Activated CD8-positive, alpha-beta memory T cell treated with anti-CD3 and anti-CD28 coated beads for 36 hours (primary cell): ENCODE measurements around the gene RBBP8NL. TPM values are rescaled to one million over a fixed set of nuclear protein-coding genes. Genes with fewer than 3 reads are reported as not detected.

Source experiments
- CTCF ChIA-PET: fragments of 350-600 bp; sonication (Branson Sonifier 250); formaldehyde crosslinking; loops from one replicate; lab custom pipeline; 2021; ENCODE audit warnings: antibody characterized with exemption; lab: Charles Lee
- POLR2A ChIA-PET: fragments of 350-600 bp; sonication (Branson Sonifier 250); formaldehyde crosslinking; loops from one replicate; lab custom pipeline; 2021; ENCODE audit warnings: antibody characterized with exemption; lab: Charles Lee
- total RNA-seq, 2 experiments: library from RNA; stranded (reverse); gene quantifications; one replicate each; pipeline ENCODE4 v1.2.3, GENCODE V29; 2021

The RBBP8NL gene, protein sequence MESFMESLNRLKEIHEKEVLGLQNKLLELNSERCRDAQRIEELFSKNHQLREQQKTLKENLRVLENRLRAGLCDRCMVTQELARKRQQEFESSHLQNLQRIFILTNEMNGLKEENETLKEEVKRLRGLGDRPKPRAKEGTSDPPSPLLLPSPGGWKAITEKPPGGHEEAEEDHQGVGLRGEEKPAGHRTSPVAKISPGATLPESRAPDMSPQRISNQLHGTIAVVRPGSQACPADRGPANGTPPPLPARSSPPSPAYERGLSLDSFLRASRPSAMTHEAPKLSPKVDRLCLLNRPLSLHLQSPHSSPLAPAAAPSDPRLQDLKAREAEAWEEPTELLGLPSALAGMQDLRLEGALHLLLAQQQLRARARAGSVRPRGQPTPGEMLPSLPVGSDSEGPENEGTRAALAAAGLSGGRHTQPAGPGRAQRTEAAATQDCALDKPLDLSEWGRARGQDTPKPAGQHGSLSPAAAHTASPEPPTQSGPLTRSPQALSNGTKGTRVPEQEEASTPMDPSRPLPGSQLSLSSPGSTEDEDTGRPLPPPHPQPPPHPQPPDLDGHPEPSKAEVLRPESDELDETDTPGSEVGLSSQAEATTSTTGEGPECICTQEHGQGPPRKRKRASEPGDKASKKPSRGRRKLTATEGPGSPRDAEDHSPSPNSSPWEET
- total RNA-seq, result not detected

GRCh38 chr20:62427172-62428001 lies at the start of gene RBBP8NL:
TSS of gene RBBP8NL (minus strand) at chr20:62427539. CDS start at chr20:62419647, 7,892 bp downstream.
- ChIA-PET CTCF (no interaction called here), POLR2A (no interaction called here)

DNA sequence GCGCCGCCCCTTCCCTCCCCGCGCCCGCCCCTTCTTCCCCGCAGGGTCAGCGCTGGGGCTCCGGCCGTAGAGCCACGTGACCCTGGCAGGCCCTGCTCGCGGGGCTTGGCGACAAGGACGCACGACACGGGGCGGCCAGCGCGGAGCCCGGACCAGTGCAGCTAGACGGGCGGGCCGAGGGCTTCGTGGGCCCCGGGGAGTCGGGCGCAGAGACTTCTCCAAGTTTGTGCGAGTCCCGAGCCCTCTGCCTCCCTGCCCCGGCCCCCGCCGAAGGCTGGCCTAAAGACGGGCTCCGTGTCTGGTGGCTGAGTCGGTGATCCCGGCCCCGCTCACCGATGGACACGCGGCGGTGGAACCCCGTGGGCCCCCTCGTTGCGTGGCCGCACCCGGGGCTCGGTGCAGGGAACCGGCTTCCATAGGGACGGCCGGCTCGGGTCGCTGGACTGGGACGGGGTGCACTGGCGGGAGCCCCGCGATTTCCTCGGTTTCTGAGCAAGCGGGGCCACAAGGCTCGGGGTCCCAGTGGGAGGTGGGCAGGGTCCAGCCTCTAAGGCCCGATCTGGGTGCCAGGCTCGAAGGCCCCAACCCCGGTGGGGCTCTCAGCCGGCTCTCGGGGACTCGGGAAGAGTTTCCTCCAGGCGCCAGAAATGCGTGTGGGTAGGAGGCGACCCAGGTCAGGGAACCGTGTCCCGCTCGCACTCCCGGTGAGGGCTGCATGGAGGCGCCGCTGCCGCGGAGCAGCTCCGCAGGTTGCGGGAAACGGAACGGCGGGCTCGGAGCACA lies 48.9 kb upstream of the RBBP8NL start:
- POLR2A ChIA-PET, result interaction anchor here (0.7 kb wide), 1 partner anchor 173 kb away, joined by 3 read pairs; no protein-coding TSS in a partner anchor
- CTCF ChIA-PET, result no interaction called here

DNA sequence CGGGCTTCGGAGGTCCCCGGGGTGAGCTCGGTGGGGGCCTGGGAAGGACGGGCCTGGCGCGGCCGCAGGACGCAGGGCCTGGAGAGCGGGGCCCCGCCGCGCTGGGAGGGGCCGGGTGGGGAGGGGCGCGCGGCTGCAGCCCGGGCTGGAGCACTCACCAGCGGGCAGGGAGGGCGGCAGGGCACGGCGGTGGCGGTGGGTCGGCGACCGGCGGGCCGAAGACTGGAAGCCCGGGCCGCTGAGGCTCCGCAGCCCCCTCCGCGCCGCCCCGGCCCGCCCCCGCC lies 48.4 kb upstream of the RBBP8NL start, which contains the start of gene GATA5:
GATA5 (minus strand) TSS at position 224 of the 284 bp plus-strand sequence. CDS start 474 bp downstream, outside the sequence.
- POLR2A ChIA-PET, result no interaction called here
- CTCF ChIA-PET, result interaction anchor here (1.5 kb wide), 1 partner anchor 129 kb away, joined by 3 read pairs; no protein-coding TSS in a partner anchor

DNA sequence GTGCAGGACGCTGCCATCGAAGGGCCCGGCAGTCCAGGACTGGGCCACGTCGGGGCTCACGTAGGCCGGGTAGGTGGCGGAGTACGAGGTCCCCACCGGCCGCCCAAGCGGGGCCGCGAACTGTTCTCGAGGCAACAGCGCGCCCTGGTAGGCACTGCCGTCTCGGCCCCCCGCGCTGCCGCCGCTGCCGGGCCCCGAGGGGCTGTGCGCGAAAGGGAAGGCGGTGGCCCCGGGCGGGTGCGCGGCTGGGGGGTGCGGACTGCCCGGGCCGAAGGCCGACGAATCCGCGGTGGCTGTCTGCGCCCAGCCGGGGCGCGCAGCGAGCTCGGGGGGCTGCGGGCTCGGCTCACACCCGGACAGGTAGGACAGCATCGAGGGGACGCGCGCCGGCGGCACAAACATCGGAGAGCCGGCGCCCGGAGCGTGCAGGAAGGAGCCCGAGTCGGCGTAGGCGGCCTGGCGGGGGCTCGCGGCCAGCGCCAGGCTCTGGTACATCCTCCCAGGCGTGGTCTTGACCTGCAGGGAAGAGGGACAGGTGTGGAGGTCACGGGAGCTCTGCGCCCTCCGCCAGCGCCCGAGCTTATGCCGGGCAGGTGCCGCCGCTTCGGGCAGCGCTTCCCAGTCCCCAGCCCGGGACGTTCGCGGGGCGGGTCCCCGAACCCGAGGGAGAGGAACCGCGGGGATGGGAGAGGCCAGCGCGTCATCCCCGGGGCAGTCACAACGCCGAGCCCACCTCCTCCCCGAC lies 47.9 kb upstream of the RBBP8NL start:
- POLR2A ChIA-PET, result no interaction called here

GRCh38 chr20:62474604-62475026 lies 47.3 kb upstream of the RBBP8NL start:
- POLR2A ChIA-PET, result no interaction called here
- CTCF ChIA-PET, result interaction anchor here (1.5 kb wide), 1 partner anchor 130 kb away, joined by 3 read pairs; no protein-coding TSS in a partner anchor

More for the DNA sequence above, 47.9 kb upstream of the RBBP8NL start:
- CTCF ChIA-PET, result interaction anchor here (1.5 kb wide), 1 partner anchor 130 kb away, joined by 3 read pairs; no protein-coding TSS in a partner anchor

DNA sequence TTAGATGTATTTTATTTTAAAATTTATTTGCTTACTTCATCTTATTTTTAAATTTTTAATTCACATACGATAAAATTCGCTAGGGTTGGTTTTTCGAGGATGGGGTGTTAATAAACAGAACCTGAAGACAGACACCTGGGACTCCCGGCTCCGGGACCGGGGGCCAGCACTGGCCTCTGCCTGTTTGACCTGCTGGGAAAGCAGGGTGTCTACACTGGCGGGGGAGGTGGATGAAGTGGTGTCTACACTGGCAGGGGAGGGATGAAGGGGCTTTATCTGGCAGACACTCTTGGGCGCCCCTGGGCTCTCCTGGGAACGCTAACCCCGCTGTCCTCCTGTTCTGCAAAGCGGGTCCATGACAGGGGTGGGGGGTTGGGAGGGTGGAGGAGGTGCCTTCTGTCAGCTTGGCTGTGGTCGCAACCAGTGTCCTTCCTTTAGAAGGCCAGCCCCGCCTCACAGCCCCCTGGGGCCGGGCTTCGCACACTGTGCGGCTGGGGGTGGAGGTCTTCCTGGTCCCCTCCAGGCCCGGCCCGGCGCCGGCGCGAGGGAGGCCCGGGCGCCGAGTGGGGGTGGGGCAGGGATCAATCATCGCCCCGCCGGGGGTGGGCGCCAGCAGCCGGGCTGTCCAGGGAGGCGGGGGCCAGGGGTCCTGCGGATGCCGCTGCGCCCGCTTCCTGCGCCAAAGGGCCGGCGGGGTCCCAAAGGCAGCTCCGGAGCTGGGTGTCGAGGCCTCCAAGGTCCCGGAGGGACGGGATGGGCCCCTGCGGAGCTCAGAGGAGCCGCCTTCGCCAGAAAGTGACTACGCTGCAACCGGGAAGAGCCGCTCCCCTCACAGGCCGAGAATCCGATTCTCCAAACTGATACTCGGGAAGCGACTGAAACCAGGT lies 46.6 kb upstream of the RBBP8NL start:
- POLR2A ChIA-PET, result no interaction called here
- CTCF ChIA-PET, result interaction anchor here (1.5 kb wide), 1 partner anchor 131 kb away, joined by 3 read pairs; no protein-coding TSS in a partner anchor

DNA sequence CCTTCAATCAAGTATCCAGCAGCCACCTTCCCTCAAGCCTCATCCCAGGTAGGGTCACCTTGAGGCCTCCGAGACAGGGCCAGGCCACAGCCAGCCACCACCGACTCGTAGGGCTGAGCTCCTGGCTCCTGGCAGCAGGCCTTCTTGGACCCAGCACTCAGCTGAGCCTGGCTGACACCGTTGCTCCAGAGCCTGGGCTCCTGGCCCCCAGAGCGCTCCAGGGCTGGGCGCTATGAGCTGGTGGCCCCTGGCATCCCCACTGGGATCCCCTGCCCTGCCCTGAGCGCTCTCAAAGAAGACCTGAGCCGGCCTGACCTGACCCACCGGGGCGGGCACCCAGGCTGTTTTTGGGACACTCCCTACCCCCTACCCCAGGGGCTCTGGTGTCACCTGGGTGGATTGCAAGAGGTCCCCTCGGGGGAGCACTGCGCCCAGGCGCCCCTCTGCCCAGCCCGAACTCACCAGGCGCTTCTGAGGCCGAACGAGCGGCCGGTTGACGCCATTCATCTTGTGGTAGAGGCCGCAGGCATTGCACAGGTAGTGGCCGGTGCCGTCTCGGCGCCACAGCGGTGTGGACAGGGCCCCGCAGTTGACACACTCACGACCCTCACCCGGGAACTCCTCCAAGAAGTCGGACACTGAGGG lies 45.7 kb upstream of the RBBP8NL start:
- POLR2A ChIA-PET, result no interaction called here
- CTCF ChIA-PET, result no interaction called here

GRCh38 chr20:62472138-62472940 lies 45.0 kb upstream of the RBBP8NL start:
- ChIA-PET POLR2A (no interaction called here), CTCF (no interaction called here)

DNA sequence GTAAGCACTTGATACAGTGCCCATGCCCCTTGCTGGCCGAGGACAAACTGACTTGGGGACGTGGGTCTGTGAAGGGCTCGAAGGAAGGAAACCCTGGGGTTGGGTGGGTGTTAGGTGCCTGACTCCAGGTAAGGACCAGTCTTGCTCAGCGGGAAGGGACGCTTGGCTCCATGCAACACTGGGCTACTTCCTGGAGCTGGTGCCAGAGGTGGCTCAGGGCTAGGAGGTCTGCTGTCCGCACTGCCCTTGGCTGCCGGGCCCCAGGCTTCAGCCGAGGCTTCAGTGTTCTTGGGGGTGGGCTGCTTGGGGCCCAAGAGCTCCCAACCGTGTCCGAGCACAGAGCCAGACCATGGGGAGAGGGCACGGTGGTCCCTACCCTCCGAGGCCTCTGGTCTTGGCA lies 43.1 kb upstream of the RBBP8NL start:
- ChIA-PET CTCF (interaction anchor here (0.6 kb wide), 1 partner anchor 730 kb away, joined by 3 read pairs; no protein-coding TSS in a partner anchor), POLR2A (no interaction called here)

GRCh38 chr20:62470001-62470400 lies 42.7 kb upstream of the RBBP8NL start:
- ChIA-PET CTCF (no interaction called here), POLR2A (no interaction called here)

GRCh38 chr20:62469352-62469751 lies 42.0 kb upstream of the RBBP8NL start:
- ChIA-PET CTCF (no interaction called here), POLR2A (no interaction called here)

GRCh38 chr20:62466806-62467537 lies 39.6 kb upstream of the RBBP8NL start:
- ChIA-PET CTCF (no interaction called here), POLR2A (no interaction called here)

DNA sequence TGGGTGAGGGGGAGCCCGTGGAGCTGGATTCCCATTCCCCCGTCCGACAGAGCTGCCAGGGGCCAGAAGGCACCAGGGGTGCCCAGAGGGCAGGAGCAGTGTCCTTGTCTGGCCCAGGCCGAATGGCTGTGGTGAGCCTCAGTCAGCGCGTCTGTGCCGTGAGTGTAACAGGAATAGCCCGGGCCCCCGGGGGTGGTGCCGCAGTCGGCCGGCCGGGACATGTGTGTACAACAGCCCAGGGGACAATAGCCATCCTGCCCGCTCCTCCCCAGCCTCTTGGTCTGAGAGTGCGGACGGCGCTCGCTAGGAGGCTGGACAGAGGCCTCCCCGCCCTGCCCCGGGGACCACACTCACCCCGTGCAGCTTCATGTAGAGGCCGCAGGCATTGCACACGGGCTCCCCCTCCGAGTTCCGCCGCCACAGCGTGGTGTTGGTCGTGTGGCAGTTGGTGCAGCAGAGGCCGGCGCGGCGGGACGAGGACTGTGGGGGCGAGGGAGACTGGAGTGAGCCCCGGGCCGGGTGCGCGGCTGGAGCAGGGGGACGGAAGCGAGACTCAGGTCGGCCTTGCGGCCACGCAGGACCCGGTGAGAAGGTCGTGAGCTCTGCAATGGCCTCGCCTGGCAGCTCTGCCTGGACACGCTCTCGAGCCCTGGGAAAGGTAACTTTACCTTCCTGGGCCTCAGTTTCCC lies 38.9 kb upstream of the RBBP8NL start:
- CTCF ChIA-PET, result no interaction called here
- POLR2A ChIA-PET, result no interaction called here

GRCh38 chr20:62464990-62465389 lies 37.7 kb upstream of the RBBP8NL start:
- ChIA-PET CTCF (no interaction called here), POLR2A (no interaction called here)

GRCh38 chr20:62464425-62464770 lies 37.1 kb upstream of the RBBP8NL start:
- POLR2A ChIA-PET, result no interaction called here
- CTCF ChIA-PET, result no interaction called here
